ENCODE results near the gene TMUB1. TPM values are rescaled to one million over a fixed set of nuclear protein-coding genes. Genes with fewer than 3 reads are reported as not detected.

TMUB1 gene
- total RNA-seq, 1 donor from 2014 or later: 36.3 TPM

GRCh38 chr7:151104411-151105235 is 21.3 kb upstream of the TMUB1 start:
- TF ChIP-seq, protein P1, sequence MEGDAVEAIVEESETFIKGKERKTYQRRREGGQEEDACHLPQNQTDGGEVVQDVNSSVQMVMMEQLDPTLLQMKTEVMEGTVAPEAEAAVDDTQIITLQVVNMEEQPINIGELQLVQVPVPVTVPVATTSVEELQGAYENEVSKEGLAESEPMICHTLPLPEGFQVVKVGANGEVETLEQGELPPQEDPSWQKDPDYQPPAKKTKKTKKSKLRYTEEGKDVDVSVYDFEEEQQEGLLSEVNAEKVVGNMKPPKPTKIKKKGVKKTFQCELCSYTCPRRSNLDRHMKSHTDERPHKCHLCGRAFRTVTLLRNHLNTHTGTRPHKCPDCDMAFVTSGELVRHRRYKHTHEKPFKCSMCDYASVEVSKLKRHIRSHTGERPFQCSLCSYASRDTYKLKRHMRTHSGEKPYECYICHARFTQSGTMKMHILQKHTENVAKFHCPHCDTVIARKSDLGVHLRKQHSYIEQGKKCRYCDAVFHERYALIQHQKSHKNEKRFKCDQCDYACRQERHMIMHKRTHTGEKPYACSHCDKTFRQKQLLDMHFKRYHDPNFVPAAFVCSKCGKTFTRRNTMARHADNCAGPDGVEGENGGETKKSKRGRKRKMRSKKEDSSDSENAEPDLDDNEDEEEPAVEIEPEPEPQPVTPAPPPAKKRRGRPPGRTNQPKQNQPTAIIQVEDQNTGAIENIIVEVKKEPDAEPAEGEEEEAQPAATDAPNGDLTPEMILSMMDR (IDR thresholded peaks at IDR 0.05): no peak
- H3K27ac ChIP-seq: no peak overlapping the region
- DNase-seq: no peak
- intact Hi-C loops (cut with DNase I): no loop called here
- H3K36me3 ChIP-seq: no peaks in the 10 kb centered on the region
- H3K9me3 ChIP-seq: no peaks in the 10 kb centered on the region
- H3K27me3 ChIP-seq: no peaks in the 10 kb centered on the region
- ATAC-seq: no peak
- no peak overlapping the region for H3K4me3 ChIP-seq
- H3K4me1 ChIP-seq: peaks cover 7% of the 10 kb centered on the region

- no peak for DNase-seq
- H3K27ac ChIP-seq: no peak overlapping the region
- no peaks in the 10 kb centered on the region for H3K9me3 ChIP-seq
- TF ChIP-seq, protein P1 (IDR thresholded peaks at IDR 0.05): no peak
- no peak for ATAC-seq
- H3K27me3 ChIP-seq: no peaks in the 10 kb centered on the region
- H3K36me3 ChIP-seq: no peaks in the 10 kb centered on the region
- intact Hi-C loops (cut with DNase I): no loop called here
- no peak overlapping the region for H3K4me3 ChIP-seq
- peaks cover 7% of the 10 kb centered on the region for H3K4me1 ChIP-seq
These were observed 20.7 kb upstream of the TMUB1 start for GRCh38 chr7:151103973-151104372.

GRCh38 chr7:151102991-151103390 is 19.7 kb upstream of the TMUB1 start:
- intact Hi-C loops (cut with DNase I): no loop called here
- TF ChIP-seq, protein P1 (IDR thresholded peaks at IDR 0.05): no peak
- ATAC-seq: no peak

DNA sequence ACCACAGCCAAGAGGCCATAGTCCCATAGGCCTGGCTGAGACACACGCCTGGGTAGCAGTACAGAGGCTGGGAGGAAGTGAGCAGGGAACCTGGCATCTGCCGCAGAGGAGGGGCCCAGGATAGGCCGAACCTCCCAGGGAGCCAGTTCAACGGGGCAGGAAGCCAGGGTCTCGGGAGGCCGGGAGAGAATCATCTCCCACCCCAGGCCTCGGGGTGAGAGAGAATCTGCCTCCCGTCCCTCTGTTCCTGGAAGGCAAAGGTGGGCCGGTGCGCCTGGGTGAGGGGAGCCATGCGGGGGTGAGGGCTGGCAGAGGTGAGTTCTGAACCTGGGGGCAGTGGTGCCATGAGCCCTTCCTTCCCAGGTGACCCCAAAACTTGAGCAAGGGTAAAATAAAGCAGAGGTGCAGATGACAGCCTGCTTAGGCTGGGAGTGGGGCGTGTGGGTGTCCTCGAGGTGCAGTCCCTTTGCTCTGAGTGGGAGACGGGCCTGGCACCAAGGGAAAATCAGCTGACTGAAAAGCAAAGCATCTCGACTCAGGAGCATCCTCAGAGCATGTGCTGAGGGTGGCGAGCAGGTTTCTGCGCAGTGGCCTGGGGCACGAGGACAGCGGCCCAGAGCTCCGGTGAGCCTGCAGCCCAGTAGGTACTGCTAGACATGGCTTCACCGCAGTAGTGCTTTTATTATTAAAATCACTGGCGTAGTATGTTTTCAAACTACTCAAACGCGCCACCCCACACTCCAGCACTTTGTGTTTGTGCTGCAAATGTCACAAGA is 18.5 kb upstream of the TMUB1 start:
- H3K27ac ChIP-seq: no peak overlapping the region
- DNase-seq: no peak

More at GRCh38 chr7:151102991-151103390, 19.7 kb upstream of the TMUB1 start:
- Histone ChIP-seq H3K27ac (no peak overlapping the region), H3K4me3 (no peak overlapping the region), H3K4me1 (peaks cover 7% of the 10 kb centered on the region), H3K9me3 (no peaks in the 10 kb centered on the region), H3K27me3 (no peaks in the 10 kb centered on the region), H3K36me3 (no peaks in the 10 kb centered on the region)
- DNase-seq: no peak

DNA sequence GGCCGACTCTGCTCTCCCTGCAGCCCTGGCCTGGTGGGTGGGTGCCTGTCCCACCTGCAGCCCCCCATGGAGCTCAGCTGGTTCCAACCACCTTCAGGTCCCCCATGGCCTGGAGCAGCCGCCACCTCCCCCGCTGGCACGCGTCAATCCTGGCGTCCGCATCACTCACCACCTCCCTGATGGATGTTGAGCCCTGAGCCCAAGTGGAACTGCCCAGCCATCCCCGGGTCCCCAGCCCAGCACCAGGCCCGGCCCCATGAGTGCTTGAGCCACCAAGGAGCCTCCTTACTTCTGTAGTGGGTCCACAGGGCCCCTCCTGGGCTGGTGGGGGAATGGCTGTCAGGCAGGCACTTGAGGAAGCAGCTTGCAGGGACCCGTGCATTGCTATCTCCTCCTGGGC is 17.6 kb upstream of the TMUB1 start:
- no peaks in the 10 kb centered on the region for H3K9me3 ChIP-seq
- peaks cover 7% of the 10 kb centered on the region for H3K4me1 ChIP-seq
- no peak overlapping the region for H3K27ac ChIP-seq
- ATAC-seq (no peak), DNase-seq (no peak)
- TF ChIP-seq, protein P1 (IDR thresholded peaks at IDR 0.05): no peak
- H3K36me3 ChIP-seq: no peaks in the 10 kb centered on the region
- no peaks in the 10 kb centered on the region for H3K27me3 ChIP-seq
- no peak overlapping the region for H3K4me3 ChIP-seq
- intact Hi-C loops (cut with DNase I): no loop called here

More for the DNA sequence above, 18.5 kb upstream of the TMUB1 start:
- no peaks in the 10 kb centered on the region for H3K36me3 ChIP-seq
- peak; percentile 21 for ATAC-seq
- peaks cover 7% of the 10 kb centered on the region for H3K4me1 ChIP-seq
- no peaks in the 10 kb centered on the region for H3K9me3 ChIP-seq
- TF ChIP-seq, protein P1 (IDR thresholded peaks at IDR 0.05): no peak
- intact Hi-C loops (cut with DNase I): no loop called here
- H3K4me3 ChIP-seq: no peak overlapping the region
- H3K27me3 ChIP-seq: no peaks in the 10 kb centered on the region
